Suprapubic skin (tissue), 4 donors: Measurements from ENCODE around the gene AHCYL1. TPM values are rescaled to one million over a fixed set of nuclear protein-coding genes. Genes with fewer than 3 reads are reported as not detected.
A peak's percentile ranks its signal among the peaks of the same experiment; 100 is the strongest.

Experiments
- DNase-seq, 2 donors: peaks; one replicate each; pipeline ENCODE4 v3.0.0-alpha.2; 2019; ENCODE audit warnings: low spot score in 2 of 2
- H3K27ac ChIP-seq: fragments of 200-600 bp; sonication (generic); one replicate; pipeline ENCODE4 v1.5.1; 2019
- H3K27me3 ChIP-seq: fragments of 200-600 bp; sonication (generic); one replicate; pipeline ENCODE4 v1.5.1; 2019
- H3K36me3 ChIP-seq: fragments of 200-600 bp; sonication (generic); one replicate; pipeline ENCODE4 v1.5.1; 2019
- H3K4me1 ChIP-seq: fragments of 200-600 bp; sonication (generic); one replicate; pipeline ENCODE4 v1.5.1; 2019
- H3K4me3 ChIP-seq: fragments of 200-600 bp; sonication (generic); one replicate; pipeline ENCODE4 v1.5.1; 2019; ENCODE audit warnings: mild to moderate bottlenecking
- H3K9me3 ChIP-seq: fragments of 200-600 bp; sonication (generic); one replicate; pipeline ENCODE4 v1.5.1; 2019
- EP300 ChIP-seq: sonication (generic); formaldehyde crosslinking; IDR thresholded peaks from one replicate; pipeline ENCODE4 v1.6.1; 2017; ENCODE audit warnings: antibody characterized with exemption
- POLR2A ChIP-seq, 2 donors: fragments of 450-650 bp; IDR thresholded peaks; one replicate each; pipeline ENCODE4 v1.6.1; 2017; ENCODE audit warnings: antibody characterized with exemption in 2 of 2, mild to moderate bottlenecking in 2 of 2, moderate library complexity in 2 of 2
- POLR2AphosphoS5 ChIP-seq, 3 donors: sonication (generic); formaldehyde crosslinking; IDR thresholded peaks; one replicate each; pipeline ENCODE4 v1.6.1; 2017; ENCODE audit warnings: antibody characterized with exemption in 3 of 3
- WGBS: methylation state at CpG from one replicate; pipeline ENCODE4 v1.1.5; 2018; 5-methylcytosine and 5-hydroxymethylcytosine counted together
- total RNA-seq, 4 donors: library from RNA; depleted of rRNA; stranded (reverse); fragments of >200 nt; gene quantifications; one replicate each; pipeline ENCODE4 v1.1.0, GENCODE V29; 2016
- TF ChIP-seq, protein P1 (sequence below), 2 donors: fragments of 200-600 bp in 1 of 2; fragments of 450-650 bp in 1 of 2; sonication (generic) in 1 of 2; IDR thresholded peaks; one replicate each; pipeline ENCODE4 v1.5.1; 2016 to 2019; ENCODE audit warnings: antibody characterized with exemption in 2 of 2, mild to moderate bottlenecking in 1 of 2, moderate library complexity in 1 of 2

Gene AHCYL1
- total RNA-seq, 4 donors from 2014 or later: 37.7 to 50.4 (median 48.6) TPM

DNA sequence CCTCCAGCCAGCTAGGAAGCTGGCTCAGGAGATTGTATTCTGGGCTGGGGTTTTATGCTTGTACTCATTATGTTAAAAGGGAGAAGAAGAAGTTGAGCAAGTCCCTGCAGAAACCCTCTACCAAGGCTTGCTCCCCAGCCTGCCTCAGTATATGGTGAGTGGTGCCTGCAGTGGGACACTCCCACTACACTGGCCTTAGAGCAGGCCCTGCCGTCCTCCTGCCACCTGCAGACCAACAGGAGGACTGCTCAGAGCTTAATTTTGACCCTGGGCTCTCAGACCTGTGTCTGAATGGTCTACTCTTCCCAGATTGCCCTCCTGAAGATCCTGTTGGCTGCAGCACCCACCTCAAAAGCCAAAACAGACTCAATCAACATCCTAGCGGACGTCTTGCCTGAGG, 62.9 kb downstream of the AHCYL1 start:
- peaks cover 100% of the 10 kb centered on the region for H3K36me3 ChIP-seq

DNA sequence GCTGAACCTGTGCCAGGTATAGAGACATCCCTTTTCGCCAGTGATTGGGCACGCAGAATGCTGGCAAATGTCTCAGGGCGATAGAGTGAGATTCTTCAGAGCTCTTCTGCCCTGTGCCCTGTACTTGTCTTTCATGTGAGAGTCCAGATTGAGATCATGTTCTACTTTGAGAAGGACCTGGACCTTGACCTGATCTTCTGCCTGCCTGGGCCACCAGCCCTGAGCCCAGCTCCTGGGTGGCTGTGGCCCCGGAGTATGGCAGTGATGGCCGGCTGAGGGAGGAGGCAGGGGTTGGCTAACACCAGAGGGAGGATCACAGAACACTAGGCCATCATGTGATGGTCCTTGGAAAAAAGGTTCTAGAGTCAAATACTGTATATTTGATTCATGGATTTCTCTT, 63.7 kb downstream of the AHCYL1 start:
- H3K9me3 ChIP-seq: no peaks in the 10 kb centered on the region
- H3K4me3 ChIP-seq: no peak overlapping the region
- no peak for DNase-seq
- WGBS: 82% methylated on average over 5 of the region's 5 CpGs
- H3K36me3 ChIP-seq: peaks cover 100% of the 10 kb centered on the region
- H3K4me1 ChIP-seq: peaks cover 13% of the 10 kb centered on the region
- no peaks in the 10 kb centered on the region for H3K27me3 ChIP-seq
- TF ChIP-seq POLR2AphosphoS5 (IDR thresholded peaks at IDR 0.05) (no peak), EP300 (no peak), POLR2A (IDR thresholded peaks at IDR 0.05) (no peak)
- TF ChIP-seq, protein P1, sequence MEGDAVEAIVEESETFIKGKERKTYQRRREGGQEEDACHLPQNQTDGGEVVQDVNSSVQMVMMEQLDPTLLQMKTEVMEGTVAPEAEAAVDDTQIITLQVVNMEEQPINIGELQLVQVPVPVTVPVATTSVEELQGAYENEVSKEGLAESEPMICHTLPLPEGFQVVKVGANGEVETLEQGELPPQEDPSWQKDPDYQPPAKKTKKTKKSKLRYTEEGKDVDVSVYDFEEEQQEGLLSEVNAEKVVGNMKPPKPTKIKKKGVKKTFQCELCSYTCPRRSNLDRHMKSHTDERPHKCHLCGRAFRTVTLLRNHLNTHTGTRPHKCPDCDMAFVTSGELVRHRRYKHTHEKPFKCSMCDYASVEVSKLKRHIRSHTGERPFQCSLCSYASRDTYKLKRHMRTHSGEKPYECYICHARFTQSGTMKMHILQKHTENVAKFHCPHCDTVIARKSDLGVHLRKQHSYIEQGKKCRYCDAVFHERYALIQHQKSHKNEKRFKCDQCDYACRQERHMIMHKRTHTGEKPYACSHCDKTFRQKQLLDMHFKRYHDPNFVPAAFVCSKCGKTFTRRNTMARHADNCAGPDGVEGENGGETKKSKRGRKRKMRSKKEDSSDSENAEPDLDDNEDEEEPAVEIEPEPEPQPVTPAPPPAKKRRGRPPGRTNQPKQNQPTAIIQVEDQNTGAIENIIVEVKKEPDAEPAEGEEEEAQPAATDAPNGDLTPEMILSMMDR (IDR thresholded peaks at IDR 0.05): no peak
- H3K27ac ChIP-seq: no peak overlapping the region

More for the DNA sequence above, 62.9 kb downstream of the AHCYL1 start:
- no peak overlapping the region for H3K4me3 ChIP-seq
- peaks cover 13% of the 10 kb centered on the region for H3K4me1 ChIP-seq
- TF ChIP-seq POLR2A (IDR thresholded peaks at IDR 0.05): no peak
- TF ChIP-seq, protein P1 (IDR thresholded peaks at IDR 0.05): no peak
- no peak for TF ChIP-seq EP300
- TF ChIP-seq POLR2AphosphoS5 (IDR thresholded peaks at IDR 0.05): no peak
- 81% methylated on average over 3 of the region's 3 CpGs for WGBS
- H3K27me3 ChIP-seq: no peaks in the 10 kb centered on the region
- H3K27ac ChIP-seq: no peak overlapping the region
- no peak for DNase-seq
- no peaks in the 10 kb centered on the region for H3K9me3 ChIP-seq

DNA sequence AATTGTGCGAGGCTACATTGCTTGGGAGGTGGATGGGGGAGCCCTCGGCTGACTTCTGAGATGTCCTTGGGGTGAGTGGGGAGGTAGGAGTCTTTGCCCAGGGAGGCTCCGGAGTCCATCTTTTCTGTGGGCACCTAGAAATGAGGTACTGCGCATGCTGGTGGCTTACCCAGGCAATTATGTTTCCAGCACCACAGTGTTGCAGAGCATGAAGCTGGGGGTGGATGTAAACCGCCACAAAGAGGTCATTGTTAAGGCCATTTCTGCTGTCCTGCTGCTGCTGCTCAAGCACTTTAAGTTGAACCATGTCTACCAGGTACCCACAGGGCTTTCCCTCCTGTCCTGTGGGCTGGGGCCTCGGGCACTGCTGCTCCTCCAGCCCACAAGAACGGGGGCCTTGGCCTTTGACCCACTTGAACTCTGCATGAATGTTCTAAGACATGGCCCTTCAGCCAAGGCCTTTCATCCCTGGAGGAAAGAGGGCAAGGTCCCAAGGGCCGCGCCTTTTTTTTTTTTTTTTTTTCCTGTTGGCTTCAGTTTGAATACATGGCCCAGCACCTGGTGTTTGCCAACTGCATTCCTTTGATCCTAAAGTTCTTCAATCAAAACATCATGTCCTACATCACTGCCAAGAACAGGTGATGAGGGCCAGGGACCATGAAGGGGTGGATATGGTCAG, 64.5 kb downstream of the AHCYL1 start:
- 81% methylated on average over 9 of the region's 9 CpGs for WGBS
- H3K36me3 ChIP-seq: peaks cover 100% of the 10 kb centered on the region
- no peak for DNase-seq

DNA sequence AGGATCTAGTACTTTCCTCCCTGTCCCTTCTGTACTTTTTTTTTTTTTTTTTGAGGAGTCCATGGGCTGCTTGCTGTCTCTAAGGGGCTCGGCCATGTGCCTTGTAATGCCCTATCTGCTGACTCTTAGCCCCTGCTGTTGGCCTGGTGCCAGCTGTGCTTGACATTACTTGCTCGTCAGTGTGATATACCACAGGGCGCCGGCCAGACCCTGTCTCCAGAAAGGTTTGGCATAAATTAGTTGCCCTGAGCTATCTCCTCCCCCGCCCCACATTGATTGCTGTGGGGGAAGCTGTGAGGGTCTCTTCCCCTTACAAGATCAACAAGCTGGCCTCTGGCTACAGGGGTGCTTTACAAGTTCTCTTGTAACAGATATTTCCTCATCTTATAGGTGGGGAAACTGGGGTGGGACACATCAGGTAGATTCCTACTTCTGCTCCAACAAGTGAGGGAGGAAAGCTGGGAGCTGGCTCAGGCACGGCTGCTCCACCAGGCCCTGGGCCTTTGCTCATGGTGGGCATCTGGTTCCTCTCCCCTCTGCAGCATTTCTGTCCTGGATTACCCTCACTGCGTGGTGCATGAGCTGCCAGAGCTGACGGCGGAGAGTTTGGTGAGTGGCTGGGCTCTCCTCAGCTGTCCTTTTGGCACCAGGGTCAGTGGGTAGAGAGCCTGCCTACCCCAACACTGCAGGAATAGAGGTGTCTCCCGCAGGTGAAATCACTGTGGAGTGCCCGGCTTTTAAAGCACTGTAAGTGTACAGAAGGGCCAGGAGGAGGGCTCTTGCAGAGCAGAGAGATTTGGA, 65.4 kb downstream of the AHCYL1 start:
- 73% methylated on average over 11 of the region's 11 CpGs for WGBS
- Histone ChIP-seq H3K36me3 (peaks cover 100% of the 10 kb centered on the region), H3K4me3 (no peak overlapping the region), H3K27ac (no peak overlapping the region), H3K27me3 (no peaks in the 10 kb centered on the region), H3K9me3 (no peaks in the 10 kb centered on the region), H3K4me1 (peaks cover 15% of the 10 kb centered on the region)
- TF ChIP-seq, protein P1 (IDR thresholded peaks at IDR 0.05): no peak
- no peak for TF ChIP-seq EP300
- TF ChIP-seq POLR2A (IDR thresholded peaks at IDR 0.05): no peak
- DNase-seq: peak; percentile 50 to 70

More for the DNA sequence above, 64.5 kb downstream of the AHCYL1 start:
- TF ChIP-seq EP300: no peak
- TF ChIP-seq, protein P1 (IDR thresholded peaks at IDR 0.05): no peak
- no peak for TF ChIP-seq POLR2AphosphoS5 (IDR thresholded peaks at IDR 0.05)
- TF ChIP-seq POLR2A (IDR thresholded peaks at IDR 0.05): no peak
- no peaks in the 10 kb centered on the region for H3K27me3 ChIP-seq
- peaks cover 15% of the 10 kb centered on the region for H3K4me1 ChIP-seq
- no peaks in the 10 kb centered on the region for H3K9me3 ChIP-seq
- no peak overlapping the region for H3K4me3 ChIP-seq
- no peak overlapping the region for H3K27ac ChIP-seq

DNA sequence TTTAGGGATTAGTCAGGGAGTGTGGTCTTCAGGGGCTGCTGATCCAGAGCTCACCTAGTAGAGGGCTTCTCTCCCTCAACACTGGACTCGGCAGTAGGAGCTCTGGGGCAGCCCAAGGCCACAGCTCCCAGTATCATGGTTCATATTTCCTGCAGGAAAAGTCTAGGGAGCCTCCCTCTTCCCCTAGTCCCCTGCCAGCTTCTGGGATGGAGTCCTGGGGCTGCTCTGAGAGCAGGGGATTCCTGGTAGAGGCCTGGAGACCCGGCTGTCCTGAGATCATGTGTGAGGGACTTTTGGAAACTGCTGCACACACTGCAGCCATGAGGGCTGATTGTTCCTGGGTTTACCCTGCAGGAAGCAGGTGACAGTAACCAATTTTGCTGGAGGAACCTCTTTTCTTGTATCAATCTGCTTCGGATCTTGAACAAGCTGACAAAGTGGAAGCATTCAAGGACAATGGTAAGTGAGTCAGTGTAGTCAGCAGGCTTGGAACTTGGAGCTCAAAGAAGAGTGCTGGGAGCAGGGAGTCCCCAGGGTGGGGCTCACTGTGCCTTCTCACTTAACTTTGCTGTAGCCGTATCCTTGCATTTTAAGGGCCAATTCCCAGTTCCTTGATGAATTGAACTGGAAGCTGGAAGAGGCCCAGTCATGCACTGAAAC, 66.2 kb downstream of the AHCYL1 start:
- TF ChIP-seq POLR2AphosphoS5 (IDR thresholded peaks at IDR 0.05) (no peak), POLR2A (IDR thresholded peaks at IDR 0.05) (no peak), EP300 (no peak)
- TF ChIP-seq, protein P1 (IDR thresholded peaks at IDR 0.05): no peak
- WGBS: 52% methylated on average over 4 of the region's 4 CpGs
- no peak for DNase-seq
- Histone ChIP-seq H3K9me3 (no peaks in the 10 kb centered on the region), H3K36me3 (peaks cover 99% of the 10 kb centered on the region), H3K4me1 (peaks cover 15% of the 10 kb centered on the region), H3K27me3 (no peaks in the 10 kb centered on the region), H3K27ac (no peak overlapping the region), H3K4me3 (no peak overlapping the region)
